Measurements from ENCODE around the gene CACNA1F. TPM values are rescaled to one million over a fixed set of nuclear protein-coding genes. Genes with fewer than 3 reads are reported as not detected.

CACNA1F gene
- total and polyA plus RNA-seq, 9 of the 15 experiments (the other 6 are each of a cell fraction or from before 2014, with no cell fraction given) = under 0.01 to 0.41 (median 0.03) TPM; not detected in 3

- TF ChIP-seq SIN3A (IDR thresholded peaks at IDR 0.05; ENCODE audit: borderline replicate concordance in 2 of 2, control insufficient read depth in 1 of 2, low read depth in 2 of 2, low read length in 2 of 2) (no peak), TAF9B (IDR thresholded peaks at IDR 0.05; ENCODE audit: partially characterized antibody) (peak; percentile 75), CCNT2 (IDR thresholded peaks at IDR 0.05; ENCODE audit: borderline replicate concordance, extremely low read depth, insufficient read length, low read depth, low read length) (peak; percentile 27), PTTG1 (tag; IDR thresholded peaks at IDR 0.05; ENCODE audit: low read depth) (no peak), CEBPG (CRISPR knock-in tag; IDR thresholded peaks at IDR 0.05) (no peak), CEBPG (tag; conservative IDR thresholded peaks at IDR 0.05 in 1 of 2, IDR thresholded peaks at IDR 0.05 in 1 of 2) (no peak), LEF1 (IDR thresholded peaks at IDR 0.05) (peak; percentile 90; the same call in 1 of the 2 replicates), EP400 (IDR thresholded peaks at IDR 0.05) (peak; percentile 80; the same call in 1 of the 2 replicates), ARID2 (IDR thresholded peaks at IDR 0.05) (peak; percentile 73; the same call in 1 of the 2 replicates), ZNF212 (CRISPR knock-in tag; IDR thresholded peaks at IDR 0.05) (no peak), MLLT1 (IDR thresholded peaks at IDR 0.05) (peak; percentile 58 to 84; a peak in 3 of 4 replicates), NCOR1 (IDR thresholded peaks at IDR 0.05) (peak; percentile 99), XRCC5 (IDR thresholded peaks at IDR 0.05; ENCODE audit: low read depth, low read length) (no peak), GATAD2A (IDR thresholded peaks at IDR 0.05) (peak; percentile 99), ZNF384 (IDR thresholded peaks at IDR 0.05; ENCODE audit: low read depth, low read length) (0 out of 2 replicates have a peak, but pooled peaks have one; percentile 25), DLX4 (CRISPR knock-in tag; IDR thresholded peaks at IDR 0.05) (no peak), CXXC5 (CRISPR knock-in tag; IDR thresholded peaks at IDR 0.05) (peak; percentile 17), FIP1L1 (IDR thresholded peaks at IDR 0.05; ENCODE audit: low read depth, low read length, poor library complexity, severe bottlenecking) (no peak), NR3C1 (CRISPR knock-in tag; IDR thresholded peaks at IDR 0.05) (no peak), NR2C2 (CRISPR knock-in tag; IDR thresholded peaks at IDR 0.05) (no peak), NR2C2 (tag; IDR thresholded peaks at IDR 0.05) (no peak), ZNF24 (IDR thresholded peaks at IDR 0.05) (no peak), TCF7L2 (IDR thresholded peaks at IDR 0.05; ENCODE audit: low read depth, low read length) (no peak), KLF16 (IDR thresholded peaks at IDR 0.05) (peak; percentile 75; the same call in 1 of the 2 replicates)
- TF ChIP-seq, protein P1, sequence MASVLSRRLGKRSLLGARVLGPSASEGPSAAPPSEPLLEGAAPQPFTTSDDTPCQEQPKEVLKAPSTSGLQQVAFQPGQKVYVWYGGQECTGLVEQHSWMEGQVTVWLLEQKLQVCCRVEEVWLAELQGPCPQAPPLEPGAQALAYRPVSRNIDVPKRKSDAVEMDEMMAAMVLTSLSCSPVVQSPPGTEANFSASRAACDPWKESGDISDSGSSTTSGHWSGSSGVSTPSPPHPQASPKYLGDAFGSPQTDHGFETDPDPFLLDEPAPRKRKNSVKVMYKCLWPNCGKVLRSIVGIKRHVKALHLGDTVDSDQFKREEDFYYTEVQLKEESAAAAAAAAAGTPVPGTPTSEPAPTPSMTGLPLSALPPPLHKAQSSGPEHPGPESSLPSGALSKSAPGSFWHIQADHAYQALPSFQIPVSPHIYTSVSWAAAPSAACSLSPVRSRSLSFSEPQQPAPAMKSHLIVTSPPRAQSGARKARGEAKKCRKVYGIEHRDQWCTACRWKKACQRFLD (CRISPR knock-in tag; IDR thresholded peaks at IDR 0.05) = no peak
- TF ChIP-seq, protein P2, sequence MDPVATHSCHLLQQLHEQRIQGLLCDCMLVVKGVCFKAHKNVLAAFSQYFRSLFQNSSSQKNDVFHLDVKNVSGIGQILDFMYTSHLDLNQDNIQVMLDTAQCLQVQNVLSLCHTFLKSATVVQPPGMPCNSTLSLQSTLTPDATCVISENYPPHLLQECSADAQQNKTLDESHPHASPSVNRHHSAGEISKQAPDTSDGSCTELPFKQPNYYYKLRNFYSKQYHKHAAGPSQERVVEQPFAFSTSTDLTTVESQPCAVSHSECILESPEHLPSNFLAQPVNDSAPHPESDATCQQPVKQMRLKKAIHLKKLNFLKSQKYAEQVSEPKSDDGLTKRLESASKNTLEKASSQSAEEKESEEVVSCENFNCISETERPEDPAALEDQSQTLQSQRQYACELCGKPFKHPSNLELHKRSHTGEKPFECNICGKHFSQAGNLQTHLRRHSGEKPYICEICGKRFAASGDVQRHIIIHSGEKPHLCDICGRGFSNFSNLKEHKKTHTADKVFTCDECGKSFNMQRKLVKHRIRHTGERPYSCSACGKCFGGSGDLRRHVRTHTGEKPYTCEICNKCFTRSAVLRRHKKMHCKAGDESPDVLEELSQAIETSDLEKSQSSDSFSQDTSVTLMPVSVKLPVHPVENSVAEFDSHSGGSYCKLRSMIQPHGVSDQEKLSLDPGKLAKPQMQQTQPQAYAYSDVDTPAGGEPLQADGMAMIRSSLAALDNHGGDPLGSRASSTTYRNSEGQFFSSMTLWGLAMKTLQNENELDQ (CRISPR knock-in tag; IDR thresholded peaks at IDR 0.05; ENCODE audit: borderline replicate concordance) = no peak
Measured at GRCh38 chrX:49244207-49244606, 11.1 kb upstream of the CACNA1F start (continued).
